Stimulated activated CD4-positive, alpha-beta T cell treated with anti-CD3 and anti-CD28 coated beads, Interleukin-4, amount 100 ng/mL, for 48 hours (primary cell): Measurements from ENCODE around the gene LAMC2.

Experiments
- DNase-seq, 2 donors: peaks; one replicate each; pipeline ENCODE4 v3.0.0-alpha.2; 2020; ENCODE audit warnings: low read depth in 2 of 2

The LAMC2 gene

GRCh38 chr1:183214021-183214970 is 28.2 kb downstream of the LAMC2 start:
- no peak for DNase-seq

- no peak for DNase-seq
These were observed 29.1 kb downstream of the LAMC2 start for GRCh38 chr1:183215076-183215720.

- no peak for DNase-seq
These were observed 29.9 kb downstream of the LAMC2 start for GRCh38 chr1:183215936-183216335.

GRCh38 chr1:183218027-183218618 is 32.1 kb downstream of the LAMC2 start:
- DNase-seq: no peak

GRCh38 chr1:183218971-183219615 is 33.0 kb downstream of the LAMC2 start:
- DNase-seq: peak in 1 of 2 donors; percentile 5

GRCh38 chr1:183219616-183220009 is 33.5 kb downstream of the LAMC2 start:
- DNase-seq: no peak

GRCh38 chr1:183222909-183223308 is 36.8 kb downstream of the LAMC2 start:
- DNase-seq: no peak

- no peak for DNase-seq
These were observed 37.4 kb downstream of the LAMC2 start for GRCh38 chr1:183223467-183223866.

GRCh38 chr1:183226361-183226760 is 40.3 kb downstream of the LAMC2 start:
- no peak for DNase-seq

GRCh38 chr1:183226963-183227362 is 40.9 kb downstream of the LAMC2 start:
- no peak for DNase-seq

- peak in 1 of 2 donors; percentile 38 for DNase-seq
These were observed 41.6 kb downstream of the LAMC2 start for GRCh38 chr1:183227422-183228346.

- no peak for DNase-seq
These were observed 42.5 kb downstream of the LAMC2 start for GRCh38 chr1:183228347-183229220.

GRCh38 chr1:183230413-183230812 is 44.3 kb downstream of the LAMC2 start:
- DNase-seq: no peak

- no peak for DNase-seq
These were observed 45.5 kb downstream of the LAMC2 start for GRCh38 chr1:183231545-183231944.

- no peak for DNase-seq
These were observed 47.0 kb downstream of the LAMC2 start for GRCh38 chr1:183233113-183233512.

- no peak for DNase-seq
These were observed 48.8 kb downstream of the LAMC2 start for GRCh38 chr1:183234660-183235476.

- DNase-seq: no peak
These were observed 49.4 kb downstream of the LAMC2 start for GRCh38 chr1:183235503-183235902.

- no peak for DNase-seq
These were observed 50.2 kb downstream of the LAMC2 start for GRCh38 chr1:183236158-183236725.

- DNase-seq: no peak
These were observed 51.0 kb downstream of the LAMC2 start for GRCh38 chr1:183237046-183237445.
